Stimulated activated CD4-positive, alpha-beta T cell treated with anti-CD3 and anti-CD28 coated beads, Interleukin-15, amount 100 ng/mL, for 1 hour (primary cell): Measurements from ENCODE around the gene CDH13.

Experiments
- DNase-seq, 2 donors: peaks; one replicate each; pipeline ENCODE4 v3.0.0-alpha.2; 2020; ENCODE audit warnings: low read depth in 1 of 2, low spot score in 1 of 2

Gene CDH13

GRCh38 chr16:82650804-82651203 lies 24.0 kb downstream of the CDH13 start:
- DNase-seq = no peak

- no peak for DNase-seq
These were observed 25.3 kb downstream of the CDH13 start for GRCh38 chr16:82651921-82652601.

DNA sequence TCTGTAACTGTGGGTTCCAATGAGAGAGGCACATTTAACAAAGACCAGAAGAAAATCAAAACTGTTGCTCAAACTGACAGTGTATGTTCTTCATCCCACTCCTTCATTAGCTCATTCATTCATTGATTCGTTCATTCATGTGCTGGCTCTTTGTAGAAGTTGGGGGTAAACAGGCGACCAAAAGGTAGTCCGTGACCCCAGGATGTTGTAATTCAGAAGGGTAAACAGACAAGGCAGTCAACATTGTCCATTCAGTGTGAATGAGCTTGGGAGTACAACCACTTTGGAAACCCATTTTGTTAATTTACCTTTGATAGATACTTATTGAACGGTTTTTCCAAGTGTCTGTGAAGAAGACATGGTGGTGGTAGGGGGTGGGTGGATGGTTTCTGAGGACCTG lies 26.1 kb downstream of the CDH13 start:
- DNase-seq = no peak

GRCh38 chr16:82653550-82654511 lies 27.1 kb downstream of the CDH13 start:
- DNase-seq = peak in 1 of 2 donors; percentile 2

- DNase-seq = peak; percentile 28 to 47
These were observed 28.4 kb downstream of the CDH13 start for GRCh38 chr16:82655072-82655714.

GRCh38 chr16:82655720-82656490 lies 29.1 kb downstream of the CDH13 start:
- DNase-seq = no peak

GRCh38 chr16:82657239-82657638 lies 30.5 kb downstream of the CDH13 start:
- no peak for DNase-seq

GRCh38 chr16:82657786-82658185 lies 31.0 kb downstream of the CDH13 start:
- no peak for DNase-seq

- no peak for DNase-seq
These were observed 32.0 kb downstream of the CDH13 start for GRCh38 chr16:82658796-82659195.

- no peak for DNase-seq
These were observed 33.4 kb downstream of the CDH13 start for GRCh38 chr16:82660075-82660645.

- no peak for DNase-seq
These were observed 34.2 kb downstream of the CDH13 start for GRCh38 chr16:82660966-82661365.

DNA sequence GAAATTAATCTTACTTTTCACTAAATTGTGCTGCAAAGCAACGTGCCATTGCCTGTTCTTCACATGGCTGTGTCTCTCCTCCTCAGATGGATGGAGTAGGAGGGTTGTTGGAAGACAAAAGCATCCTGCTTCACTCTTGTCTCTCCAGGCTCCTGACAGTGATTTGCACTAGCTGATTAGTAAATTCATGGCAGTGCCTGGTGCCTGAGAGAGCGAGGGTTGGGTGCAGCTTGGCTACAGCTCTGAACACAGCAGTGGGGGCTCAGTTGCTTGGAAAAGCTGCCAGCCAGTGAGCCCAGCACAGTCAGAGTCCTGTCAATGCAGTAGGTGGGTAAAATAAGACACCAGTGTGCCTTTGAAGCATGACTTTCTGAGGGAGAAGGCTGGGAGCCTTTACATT lies 37.4 kb downstream of the CDH13 start:
- DNase-seq = no peak

GRCh38 chr16:82665025-82665424 lies 38.3 kb downstream of the CDH13 start:
- DNase-seq = no peak

GRCh38 chr16:82667437-82667836 lies 40.7 kb downstream of the CDH13 start:
- DNase-seq = no peak

DNA sequence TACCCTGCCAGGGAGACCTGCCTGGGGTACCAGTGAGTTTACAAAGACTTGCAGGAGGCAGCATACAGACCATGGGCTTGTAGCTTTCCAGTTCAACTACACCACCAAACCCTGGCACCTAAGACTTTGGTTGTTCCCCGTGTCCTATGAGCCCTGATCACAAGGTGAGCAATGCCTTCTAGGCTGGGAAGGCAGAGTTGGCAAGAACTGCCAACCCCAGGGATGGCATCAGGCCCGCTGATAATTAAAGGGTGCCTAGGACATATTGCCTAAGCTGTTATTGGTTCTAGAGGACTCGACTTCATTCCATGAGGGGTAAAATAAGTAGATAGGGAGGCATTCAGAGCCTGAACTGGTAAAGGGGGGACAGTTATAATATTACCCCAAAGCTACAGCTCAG lies 41.3 kb downstream of the CDH13 start:
- no peak for DNase-seq

GRCh38 chr16:82671741-82672140 lies 45.0 kb downstream of the CDH13 start:
- no peak for DNase-seq

DNA sequence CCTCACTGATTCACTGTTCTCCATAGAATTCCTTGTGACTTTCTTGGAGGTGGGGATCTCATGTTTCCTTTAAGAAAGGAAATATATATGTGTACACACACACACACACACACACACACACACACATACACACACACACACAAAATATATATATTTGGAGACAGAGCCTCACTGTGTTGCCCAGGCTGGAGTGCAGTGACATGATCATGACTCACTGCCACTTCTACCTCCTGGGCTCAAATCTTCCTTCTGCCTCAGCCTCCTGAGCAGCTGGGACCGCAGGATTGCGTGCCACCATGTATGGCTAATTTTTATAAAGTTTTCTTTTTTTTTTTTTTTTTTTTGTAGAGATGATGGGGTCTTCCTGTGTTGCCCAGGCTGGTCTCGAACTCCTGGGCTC lies 45.9 kb downstream of the CDH13 start:
- DNase-seq = no peak

DNA sequence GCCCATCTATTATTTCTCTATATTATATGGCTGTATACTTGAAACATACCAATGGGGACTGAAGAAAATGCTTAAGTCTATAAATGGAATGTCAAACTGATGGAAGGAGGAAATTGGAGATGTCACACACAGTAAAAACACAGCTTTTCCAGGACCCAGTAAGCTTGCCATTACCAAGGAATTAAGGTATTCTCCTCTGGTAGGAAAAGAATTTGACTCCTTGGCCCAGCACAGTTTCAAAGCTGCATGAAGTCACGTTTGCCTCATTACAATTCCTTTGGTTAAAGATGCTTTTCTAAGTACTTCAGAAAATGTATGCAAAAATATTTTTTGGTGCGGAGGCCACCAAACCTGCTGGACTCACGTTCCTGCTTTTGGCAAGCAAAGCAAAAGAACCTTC lies 48.5 kb downstream of the CDH13 start:
- DNase-seq = no peak

- no peak for DNase-seq
These were observed 54.8 kb downstream of the CDH13 start for GRCh38 chr16:82681592-82681991.

- DNase-seq = no peak
These were observed 56.0 kb downstream of the CDH13 start for GRCh38 chr16:82682767-82683166.

DNA sequence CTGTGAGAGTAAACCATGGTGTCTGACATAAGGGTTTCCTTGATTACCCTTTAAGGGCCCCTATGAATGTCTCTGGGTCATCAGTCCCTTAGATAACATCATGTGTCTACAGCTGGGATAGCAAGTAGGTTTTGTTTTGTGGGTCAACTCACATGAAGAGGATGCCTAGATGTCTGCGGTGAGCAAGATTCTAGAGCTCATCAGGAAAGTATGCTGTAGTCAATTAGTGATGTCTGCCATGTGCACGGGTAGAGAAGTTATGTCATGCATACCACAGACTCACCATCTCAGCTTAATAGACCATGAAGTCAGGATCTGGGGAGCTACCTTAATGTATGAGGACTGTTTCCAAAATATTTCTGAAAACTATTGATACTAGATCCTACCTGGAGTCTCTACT lies 57.5 kb downstream of the CDH13 start:
- no peak for DNase-seq
